Neuronal stem cell (in vitro differentiated cells): ENCODE results near the gene ITGAE. TPM values are rescaled to one million over a fixed set of nuclear protein-coding genes. Genes with fewer than 3 reads are reported as not detected.
A peak's percentile ranks its signal among the peaks of the same experiment; 100 is the strongest.

Experiments
- DNase-seq: peaks from one replicate; pipeline ENCODE4 v3.0.0-alpha.2; 2013; ENCODE audit warnings: low spot score
- H2AFZ ChIP-seq: one replicate; pipeline ENCODE4 v1.6.1; 2013; ENCODE audit warnings: mild to moderate bottlenecking, low read length, inconsistent platforms
- H2AK5ac ChIP-seq: 2 replicates; pipeline ENCODE4 v1.6.1; 2013; ENCODE audit warnings: low read depth, mild to moderate bottlenecking, inconsistent platforms, low read length, moderate library complexity, mixed read lengths
- H2BK120ac ChIP-seq: 2 replicates; pipeline ENCODE4 v1.6.1; 2013; ENCODE audit warnings: low read depth, mild to moderate bottlenecking, inconsistent platforms, low read length, moderate library complexity, mixed read lengths
- H2BK12ac ChIP-seq: one replicate; pipeline ENCODE4 v1.6.1; 2013; ENCODE audit warnings: low read length, inconsistent platforms
- H2BK15ac ChIP-seq: 2 replicates; pipeline ENCODE4 v1.6.1; 2013; ENCODE audit warnings: mild to moderate bottlenecking, low read length, inconsistent platforms, mixed read lengths
- H2BK5ac ChIP-seq: one replicate; pipeline ENCODE4 v1.6.1; 2013; ENCODE audit warnings: inconsistent platforms, mild to moderate bottlenecking, low read length, moderate library complexity
- H3K14ac ChIP-seq: one replicate; pipeline ENCODE4 v1.6.1; 2013; ENCODE audit warnings: low read length, inconsistent platforms
- H3K18ac ChIP-seq: 2 replicates; pipeline ENCODE4 v1.6.1; 2013; ENCODE audit warnings: low read length, inconsistent platforms
- H3K23ac ChIP-seq: 2 replicates; pipeline ENCODE4 v1.6.1; 2013; ENCODE audit warnings: low read depth, mild to moderate bottlenecking, mixed read lengths, low read length, inconsistent platforms; ENCODE audit not compliant: poor library complexity
- H3K27ac ChIP-seq: replicated peaks from 3 replicates; pipeline ENCODE4 v1.5.1; 2013; ENCODE audit warnings: low read length, inconsistent platforms
- H3K27me3 ChIP-seq, 3 experiments: 2 replicates each; pipeline ENCODE4 v1.6.1; 2013; ENCODE audit warnings: low read length in 3 of 3, mild to moderate bottlenecking in 2 of 3, inconsistent platforms in 1 of 3, low read depth in 1 of 3, mixed read lengths in 1 of 3, moderate library complexity in 1 of 3; ENCODE audit not compliant: control insufficient read depth in 3 of 3, insufficient read depth in 3 of 3
- H3K36me3 ChIP-seq, 2 donors: replicated peaks in 1 of 2; 2 replicates each; pipeline ENCODE4 v1.6.1; 2013; ENCODE audit warnings: low read length in 2 of 2; ENCODE audit not compliant: control insufficient read depth in 2 of 2, insufficient read depth in 2 of 2
- H3K4ac ChIP-seq: 2 replicates; pipeline ENCODE4 v1.6.1; 2013; ENCODE audit warnings: inconsistent platforms, mild to moderate bottlenecking, low read length, moderate library complexity
- H3K4me1 ChIP-seq, 2 donors: 1 replicate in 1 of 2; 2 replicates in 1 of 2; pipeline ENCODE4 v1.6.1; 2013; ENCODE audit warnings: low read length in 2 of 2, low read depth in 1 of 2; ENCODE audit not compliant: control insufficient read depth in 2 of 2, insufficient read depth in 1 of 2
- H3K4me2 ChIP-seq: one replicate; pipeline ENCODE4 v1.6.1; 2013; ENCODE audit warnings: mild to moderate bottlenecking, low read length, inconsistent platforms; ENCODE audit not compliant: insufficient read depth, poor library complexity, severe bottlenecking
- H3K4me3 ChIP-seq, 2 donors: 2 replicates each; pipeline ENCODE4 v1.5.1; 2013; ENCODE audit warnings: low read length in 2 of 2, mild to moderate bottlenecking in 2 of 2, inconsistent platforms in 1 of 2, moderate library complexity in 1 of 2
- H3K79me1 ChIP-seq: one replicate; pipeline ENCODE4 v1.6.1; 2013; ENCODE audit warnings: low read depth, mild to moderate bottlenecking, inconsistent platforms, low read length, moderate library complexity
- H3K9ac ChIP-seq: one replicate; pipeline ENCODE4 v1.6.1; 2013; ENCODE audit warnings: mild to moderate bottlenecking, low read depth, low read length, inconsistent platforms; ENCODE audit not compliant: poor library complexity
- H3K9me3 ChIP-seq, 2 donors: replicated peaks in 1 of 2; 2 replicates each; pipeline versions ENCODE3 to v1.6.1; 2013; ENCODE audit warnings: low read length in 2 of 2, mild to moderate bottlenecking in 2 of 2, inconsistent platforms in 1 of 2, low read depth in 1 of 2, mixed read lengths in 1 of 2, moderate library complexity in 1 of 2; ENCODE audit not compliant: control insufficient read depth in 2 of 2, insufficient read depth in 1 of 2
- H4K8ac ChIP-seq: one replicate; pipeline ENCODE4 v1.6.1; 2013; ENCODE audit warnings: low read depth, mild to moderate bottlenecking, inconsistent platforms, low read length, moderate library complexity
- H4K91ac ChIP-seq: one replicate; pipeline ENCODE4 v1.6.1; 2013; ENCODE audit warnings: low read length, low read depth, mild to moderate bottlenecking, inconsistent platforms; ENCODE audit not compliant: poor library complexity
- WGBS, 2 donors: extraction: QIAGEN DNeasy Blood & Tissue Kit; methylation state at CpG; one replicate each; pipeline ENCODE4 v1.1.7; 2013; ENCODE audit warnings: missing lambda C conversion rate in 2 of 2, mixed read lengths in 1 of 2; ENCODE audit not compliant: insufficient read length in 2 of 2, insufficient replicate concordance in 1 of 2; ENCODE audit errors: extremely low coverage in 2 of 2; 5-methylcytosine and 5-hydroxymethylcytosine counted together
- polyA plus RNA-seq, 2 experiments: library from polyadenylated mRNA; stranded (reverse); fragments of 200-250 nt; gene quantifications; one replicate each; pipeline ENCODE4 v1.2.3, GENCODE V29; 2013

The ITGAE gene
- 59.7 TPM for polyA plus RNA-seq (2013, experiment 1 of 2)
- 59.3 TPM for polyA plus RNA-seq (2013, experiment 2 of 2)

GRCh38 chr17:3800362-3801271, at the start of gene ITGAE:
TSS of gene ITGAE (minus strand) at chr17:3801188. CDS start at chr17:3801144, 44 bp downstream.
- Histone ChIP-seq H3K36me3 (peaks cover 4 to 23% of the 10 kb centered on the region in 2 donors), H3K27ac (no peak within 1 kb of the TSS), H3K9me3 (peaks cover 0 to 3% of the 10 kb centered on the region in 2 donors), H4K8ac (no peak within 1 kb of the TSS), H4K91ac (no peak within 1 kb of the TSS), H3K14ac (no peak within 1 kb of the TSS), H2BK120ac (no peak within 1 kb of the TSS), H2AFZ (no peak within 1 kb of the TSS), H2BK5ac (no peak within 1 kb of the TSS), H3K4me1 (peaks cover 0 to 3% of the 10 kb centered on the region in 2 donors), H3K27me3 (peaks cover 0 to 3% (median 0%) of the 10 kb centered on the region in 3 experiments), H2BK12ac (no peak within 1 kb of the TSS), H3K79me1 (no peaks in the 10 kb centered on the region), H3K4ac (no peak within 1 kb of the TSS), H2AK5ac (no peak within 1 kb of the TSS), H3K9ac (no peak within 1 kb of the TSS), H3K4me2 (no peak within 1 kb of the TSS), H2BK15ac (no peak within 1 kb of the TSS), H3K18ac (peak within 1 kb of the TSS; percentile 25), H3K4me3 (no peak within 1 kb of the TSS), H3K23ac (no peak within 1 kb of the TSS)
- DNase-seq = no peak
- WGBS, 2 donors = no CpG with 5 or more reads among the region's 17 CpGs

GRCh38 chr17:3848229-3848835, 47.3 kb upstream of the ITGAE start:
- Histone ChIP-seq H2BK12ac (no peak overlapping the region), H4K91ac (no peak overlapping the region), H2BK120ac (no peak overlapping the region), H3K27me3 (peaks cover 0 to 1% (median 0%) of the 10 kb centered on the region in 3 experiments), H3K4me1 (peaks cover 2 to 8% of the 10 kb centered on the region in 2 donors), H4K8ac (no peak overlapping the region), H3K79me1 (peaks cover 2% of the 10 kb centered on the region), H3K9ac (no peak overlapping the region), H2BK15ac (no peak overlapping the region), H3K36me3 (peaks cover under 1 to 14% of the 10 kb centered on the region in 2 donors), H2BK5ac (no peak overlapping the region), H2AFZ (no peak overlapping the region), H3K4me2 (no peak overlapping the region), H3K14ac (no peak overlapping the region), H3K27ac (no peak overlapping the region), H3K9me3 (peaks cover 0 to 1% of the 10 kb centered on the region in 2 donors), H3K4ac (no peak overlapping the region), H3K23ac (no peak overlapping the region), H2AK5ac (no peak overlapping the region), H3K4me3 (no peak overlapping the region), H3K18ac (no peak overlapping the region)
- WGBS, 2 donors = no CpG with 5 or more reads among the region's 9 CpGs
- DNase-seq = no peak

GRCh38 chr17:3847165-3847670, 46.2 kb upstream of the ITGAE start:
- Histone ChIP-seq H3K4me3 (no peak overlapping the region), H2BK5ac (no peak overlapping the region), H3K23ac (no peak overlapping the region), H3K4me2 (no peak overlapping the region), H2BK120ac (no peak overlapping the region), H3K4ac (no peak overlapping the region), H2BK15ac (no peak overlapping the region), H4K91ac (no peak overlapping the region), H3K27me3 (no peaks in the 10 kb centered on the region), H3K9me3 (peaks cover 0 to 1% of the 10 kb centered on the region in 2 donors), H3K14ac (no peak overlapping the region), H3K9ac (no peak overlapping the region), H2AFZ (no peak overlapping the region), H3K4me1 (peaks cover 2 to 8% of the 10 kb centered on the region in 2 donors), H3K79me1 (peaks cover 2% of the 10 kb centered on the region), H2BK12ac (no peak overlapping the region), H3K18ac (no peak overlapping the region), H3K27ac (no peak overlapping the region), H2AK5ac (no peak overlapping the region), H4K8ac (no peak overlapping the region), H3K36me3 (peaks cover 3 to 25% of the 10 kb centered on the region in 2 donors)
- WGBS, 2 donors = no CpG with 5 or more reads among the region's 9 CpGs
- no peak for DNase-seq
